WTC11 (cell line): ENCODE results near the gene CRACR2B. TPM values are rescaled to one million over a fixed set of nuclear protein-coding genes. Genes with fewer than 3 reads are reported as not detected.

Experiments used
- ATAC-seq: fragments of 200-7000 bp; cut with Tn5 transposase; 2 replicates; pipeline ENCODE4 v1.10.0; 2021; ENCODE audit warnings: mild to moderate bottlenecking, moderate library complexity
- CTCF ChIA-PET: fragments of 300-600 bp; sonication (Branson Sonifier 250); formaldehyde crosslinking; loops from one replicate; lab custom pipeline; 2021; ENCODE audit warnings: antibody characterized with exemption; lab: Charles Lee
- POLR2A ChIA-PET: fragments of 350-600 bp; sonication (Branson Sonifier 250); formaldehyde crosslinking; loops from one replicate; lab custom pipeline; 2021; ENCODE audit warnings: antibody characterized with exemption; lab: Charles Lee
- DNase-seq: peaks from one replicate; pipeline ENCODE4 v3.0.0; 2021; ENCODE audit warnings: low spot score
- H3K27ac Mint-ChIP-seq: 2 replicates; pipeline ENCODE4 v1.8.0; 2021; ENCODE audit warnings: mixed read lengths
- H3K27me3 Mint-ChIP-seq: 2 replicates; pipeline ENCODE4 v1.8.0; 2021; ENCODE audit warnings: low read depth, mild to moderate bottlenecking, moderate library complexity, mixed read lengths
- H3K36me3 Mint-ChIP-seq: 2 replicates; pipeline ENCODE4 v1.8.0; 2021; ENCODE audit warnings: mixed read lengths
- H3K4me1 Mint-ChIP-seq: 2 replicates; pipeline ENCODE4 v1.8.0; 2022; ENCODE audit warnings: mixed read lengths
- H3K4me3 Mint-ChIP-seq: 2 replicates; pipeline ENCODE4 v1.8.0; 2021; ENCODE audit warnings: mild to moderate bottlenecking, moderate library complexity, mixed read lengths
- H3K9me3 Mint-ChIP-seq: 2 replicates; pipeline ENCODE4 v1.8.0; 2021; ENCODE audit warnings: mixed read lengths
- FOXK1 ChIP-seq: sonication (generic); formaldehyde crosslinking; IDR thresholded peaks from 2 replicates; pipeline ENCODE4 v1.8.0; 2022; ENCODE audit warnings: mild to moderate bottlenecking, moderate library complexity, missing genetic modification reagents
- FOXP1 ChIP-seq: sonication (generic); formaldehyde crosslinking; IDR thresholded peaks from 2 replicates; pipeline ENCODE4 v1.8.0; 2022; ENCODE audit warnings: missing genetic modification reagents, mild to moderate bottlenecking, moderate library complexity, borderline replicate concordance
- KAT7 ChIP-seq: sonication (generic); formaldehyde crosslinking; IDR thresholded peaks from 2 replicates; pipeline ENCODE4 v1.8.1; 2023; ENCODE audit warnings: missing genetic modification reagents, mild to moderate bottlenecking, borderline replicate concordance
- RELA ChIP-seq: sonication (generic); formaldehyde crosslinking; IDR thresholded peaks from 2 replicates; pipeline ENCODE4 v1.8.1; 2022; ENCODE audit warnings: missing genetic modification reagents, mild to moderate bottlenecking, borderline replicate concordance
- RORB ChIP-seq: fragments of 250-450 bp; sonication (Bioruptor Pico); IDR thresholded peaks from 2 replicates; pipeline ENCODE4 v1.9.0; 2021; ENCODE audit warnings: mild to moderate bottlenecking
- TEAD4 ChIP-seq: sonication (generic); formaldehyde crosslinking; IDR thresholded peaks from 2 replicates; pipeline ENCODE4 v1.8.0; 2022; ENCODE audit warnings: mild to moderate bottlenecking, missing genetic modification reagents
- ZNF138 ChIP-seq: sonication (generic); formaldehyde crosslinking; conservative IDR thresholded peaks from 2 replicates; pipeline ENCODE4 v1.8.1; 2022; ENCODE audit warnings: mild to moderate bottlenecking, moderate library complexity, missing genetic modification reagents
- ZNF263 ChIP-seq: sonication (generic); formaldehyde crosslinking; IDR thresholded peaks from 2 replicates; pipeline ENCODE4 v1.8.1; 2022; ENCODE audit warnings: low read depth, mild to moderate bottlenecking, moderate library complexity, missing genetic modification reagents
- total RNA-seq: library from RNA; stranded (reverse); gene quantifications from 3 replicates; pipeline ENCODE4 v1.2.3, GENCODE V29; 2021
- TF ChIP-seq, protein P1 (sequence below): sonication (generic); formaldehyde crosslinking; IDR thresholded peaks from 2 replicates; pipeline ENCODE4 v1.8.0; 2023; ENCODE audit warnings: missing genetic modification reagents, mild to moderate bottlenecking, borderline replicate concordance
- TF ChIP-seq, protein P2 (sequence below): sonication (generic); formaldehyde crosslinking; conservative IDR thresholded peaks from 2 replicates; pipeline ENCODE4 v1.8.1; 2022; ENCODE audit warnings: mild to moderate bottlenecking, missing genetic modification reagents
- TF ChIP-seq, protein P3 (sequence below): fragments of 250-450 bp; sonication (Bioruptor Pico); IDR thresholded peaks from 2 replicates; pipeline ENCODE4 v1.9.0; 2021; ENCODE audit warnings: moderate library complexity, mild to moderate bottlenecking, inconsistent platforms, borderline replicate concordance
- TF ChIP-seq, protein P4 (sequence below): sonication (generic); formaldehyde crosslinking; IDR thresholded peaks from 2 replicates; pipeline ENCODE4 v1.8.0; 2022; ENCODE audit warnings: mild to moderate bottlenecking, missing genetic modification reagents
- TF ChIP-seq, protein P5 (sequence below): fragments of 250-450 bp; sonication (Bioruptor Pico); IDR thresholded peaks from 2 replicates; pipeline ENCODE4 v2.1.2; 2022; ENCODE audit warnings: mild to moderate bottlenecking, moderate library complexity
- TF ChIP-seq, protein P6 (sequence below): sonication (generic); formaldehyde crosslinking; IDR thresholded peaks from 2 replicates; pipeline ENCODE4 v1.8.0; 2022; ENCODE audit warnings: mild to moderate bottlenecking, missing genetic modification reagents
- TF ChIP-seq, protein P7 (sequence below): sonication (generic); formaldehyde crosslinking; IDR thresholded peaks from 2 replicates; pipeline ENCODE4 v1.8.1; 2022; ENCODE audit warnings: low read depth, missing genetic modification reagents, borderline replicate concordance

Gene CRACR2B
- total RNA-seq, 1 experiment from 2014 or later, result 46.5 TPM

DNA sequence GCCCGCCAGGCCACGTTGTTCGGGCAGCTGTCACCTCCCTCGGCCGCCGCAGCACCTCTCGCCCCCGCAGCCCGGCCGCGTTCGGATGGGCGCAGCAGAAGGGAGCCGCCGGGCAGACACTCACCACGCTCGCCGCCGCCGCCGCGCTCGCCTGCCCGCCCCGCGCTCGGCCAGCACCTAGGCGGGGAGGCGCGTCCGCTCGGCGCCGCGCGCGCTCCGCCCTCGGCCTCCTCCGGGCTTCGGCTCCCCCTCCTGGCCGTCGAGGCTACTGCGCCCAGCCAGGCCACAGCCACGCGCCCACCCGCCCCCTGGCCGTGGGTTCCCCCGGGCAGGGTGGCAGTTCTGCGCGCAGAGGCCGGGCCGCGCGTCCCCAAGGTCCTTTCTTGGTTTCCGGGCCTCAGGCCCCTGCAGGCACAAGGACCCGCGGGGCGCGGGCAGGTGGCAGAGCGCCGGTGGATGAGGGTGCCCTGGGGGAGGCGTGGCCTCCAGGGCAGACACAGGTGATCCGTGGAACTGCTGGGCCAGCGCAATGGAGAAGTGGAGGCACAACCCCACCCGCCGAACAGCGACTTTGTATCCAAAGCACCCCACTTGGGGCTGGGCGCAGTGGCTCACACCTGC is 29.5 kb upstream of the CRACR2B start, which contains the start of gene SLC25A22 (continued):
- TF ChIP-seq, protein P1, sequence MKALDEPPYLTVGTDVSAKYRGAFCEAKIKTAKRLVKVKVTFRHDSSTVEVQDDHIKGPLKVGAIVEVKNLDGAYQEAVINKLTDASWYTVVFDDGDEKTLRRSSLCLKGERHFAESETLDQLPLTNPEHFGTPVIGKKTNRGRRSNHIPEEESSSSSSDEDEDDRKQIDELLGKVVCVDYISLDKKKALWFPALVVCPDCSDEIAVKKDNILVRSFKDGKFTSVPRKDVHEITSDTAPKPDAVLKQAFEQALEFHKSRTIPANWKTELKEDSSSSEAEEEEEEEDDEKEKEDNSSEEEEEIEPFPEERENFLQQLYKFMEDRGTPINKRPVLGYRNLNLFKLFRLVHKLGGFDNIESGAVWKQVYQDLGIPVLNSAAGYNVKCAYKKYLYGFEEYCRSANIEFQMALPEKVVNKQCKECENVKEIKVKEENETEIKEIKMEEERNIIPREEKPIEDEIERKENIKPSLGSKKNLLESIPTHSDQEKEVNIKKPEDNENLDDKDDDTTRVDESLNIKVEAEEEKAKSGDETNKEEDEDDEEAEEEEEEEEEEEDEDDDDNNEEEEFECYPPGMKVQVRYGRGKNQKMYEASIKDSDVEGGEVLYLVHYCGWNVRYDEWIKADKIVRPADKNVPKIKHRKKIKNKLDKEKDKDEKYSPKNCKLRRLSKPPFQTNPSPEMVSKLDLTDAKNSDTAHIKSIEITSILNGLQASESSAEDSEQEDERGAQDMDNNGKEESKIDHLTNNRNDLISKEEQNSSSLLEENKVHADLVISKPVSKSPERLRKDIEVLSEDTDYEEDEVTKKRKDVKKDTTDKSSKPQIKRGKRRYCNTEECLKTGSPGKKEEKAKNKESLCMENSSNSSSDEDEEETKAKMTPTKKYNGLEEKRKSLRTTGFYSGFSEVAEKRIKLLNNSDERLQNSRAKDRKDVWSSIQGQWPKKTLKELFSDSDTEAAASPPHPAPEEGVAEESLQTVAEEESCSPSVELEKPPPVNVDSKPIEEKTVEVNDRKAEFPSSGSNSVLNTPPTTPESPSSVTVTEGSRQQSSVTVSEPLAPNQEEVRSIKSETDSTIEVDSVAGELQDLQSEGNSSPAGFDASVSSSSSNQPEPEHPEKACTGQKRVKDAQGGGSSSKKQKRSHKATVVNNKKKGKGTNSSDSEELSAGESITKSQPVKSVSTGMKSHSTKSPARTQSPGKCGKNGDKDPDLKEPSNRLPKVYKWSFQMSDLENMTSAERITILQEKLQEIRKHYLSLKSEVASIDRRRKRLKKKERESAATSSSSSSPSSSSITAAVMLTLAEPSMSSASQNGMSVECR (CRISPR knock-in tag), result no peak
- TF ChIP-seq, protein P2, sequence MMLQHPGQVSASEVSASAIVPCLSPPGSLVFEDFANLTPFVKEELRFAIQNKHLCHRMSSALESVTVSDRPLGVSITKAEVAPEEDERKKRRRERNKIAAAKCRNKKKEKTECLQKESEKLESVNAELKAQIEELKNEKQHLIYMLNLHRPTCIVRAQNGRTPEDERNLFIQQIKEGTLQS, result no peak
- TF ChIP-seq, protein P3, sequence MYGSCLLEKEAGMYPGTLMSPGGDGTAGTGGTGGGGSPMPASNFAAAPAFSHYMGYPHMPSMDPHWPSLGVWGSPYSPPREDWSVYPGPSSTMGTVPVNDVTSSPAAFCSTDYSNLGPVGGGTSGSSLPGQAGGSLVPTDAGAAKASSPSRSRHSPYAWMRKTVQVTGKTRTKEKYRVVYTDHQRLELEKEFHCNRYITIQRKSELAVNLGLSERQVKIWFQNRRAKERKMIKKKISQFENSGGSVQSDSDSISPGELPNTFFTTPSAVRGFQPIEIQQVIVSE (CRISPR knock-in tag), result no peak
- TF ChIP-seq, protein P4, sequence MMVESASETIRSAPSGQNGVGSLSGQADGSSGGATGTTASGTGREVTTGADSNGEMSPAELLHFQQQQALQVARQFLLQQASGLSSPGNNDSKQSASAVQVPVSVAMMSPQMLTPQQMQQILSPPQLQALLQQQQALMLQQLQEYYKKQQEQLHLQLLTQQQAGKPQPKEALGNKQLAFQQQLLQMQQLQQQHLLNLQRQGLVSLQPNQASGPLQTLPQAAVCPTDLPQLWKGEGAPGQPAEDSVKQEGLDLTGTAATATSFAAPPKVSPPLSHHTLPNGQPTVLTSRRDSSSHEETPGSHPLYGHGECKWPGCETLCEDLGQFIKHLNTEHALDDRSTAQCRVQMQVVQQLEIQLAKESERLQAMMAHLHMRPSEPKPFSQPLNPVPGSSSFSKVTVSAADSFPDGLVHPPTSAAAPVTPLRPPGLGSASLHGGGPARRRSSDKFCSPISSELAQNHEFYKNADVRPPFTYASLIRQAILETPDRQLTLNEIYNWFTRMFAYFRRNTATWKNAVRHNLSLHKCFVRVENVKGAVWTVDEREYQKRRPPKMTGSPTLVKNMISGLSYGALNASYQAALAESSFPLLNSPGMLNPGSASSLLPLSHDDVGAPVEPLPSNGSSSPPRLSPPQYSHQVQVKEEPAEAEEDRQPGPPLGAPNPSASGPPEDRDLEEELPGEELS (CRISPR knock-in tag), result no peak
- TF ChIP-seq, protein P5, sequence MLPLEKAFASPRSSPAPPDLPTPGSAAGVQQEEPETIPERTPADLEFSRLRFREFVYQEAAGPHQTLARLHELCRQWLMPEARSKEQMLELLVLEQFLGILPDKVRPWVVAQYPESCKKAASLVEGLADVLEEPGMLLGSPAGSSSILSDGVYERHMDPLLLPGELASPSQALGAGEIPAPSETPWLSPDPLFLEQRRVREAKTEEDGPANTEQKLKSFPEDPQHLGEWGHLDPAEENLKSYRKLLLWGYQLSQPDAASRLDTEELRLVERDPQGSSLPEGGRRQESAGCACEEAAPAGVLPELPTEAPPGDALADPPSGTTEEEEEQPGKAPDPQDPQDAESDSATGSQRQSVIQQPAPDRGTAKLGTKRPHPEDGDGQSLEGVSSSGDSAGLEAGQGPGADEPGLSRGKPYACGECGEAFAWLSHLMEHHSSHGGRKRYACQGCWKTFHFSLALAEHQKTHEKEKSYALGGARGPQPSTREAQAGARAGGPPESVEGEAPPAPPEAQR (CRISPR knock-in tag), result no peak
- TF ChIP-seq KAT7 (CRISPR knock-in tag), result no peak
- TF ChIP-seq RELA (CRISPR knock-in tag), result no peak
- TF ChIP-seq ZNF263 (CRISPR knock-in tag), result no peak
- no peak for TF ChIP-seq RORB (CRISPR knock-in tag)
- no peak for TF ChIP-seq TEAD4 (CRISPR knock-in tag)
- TF ChIP-seq, protein P6, sequence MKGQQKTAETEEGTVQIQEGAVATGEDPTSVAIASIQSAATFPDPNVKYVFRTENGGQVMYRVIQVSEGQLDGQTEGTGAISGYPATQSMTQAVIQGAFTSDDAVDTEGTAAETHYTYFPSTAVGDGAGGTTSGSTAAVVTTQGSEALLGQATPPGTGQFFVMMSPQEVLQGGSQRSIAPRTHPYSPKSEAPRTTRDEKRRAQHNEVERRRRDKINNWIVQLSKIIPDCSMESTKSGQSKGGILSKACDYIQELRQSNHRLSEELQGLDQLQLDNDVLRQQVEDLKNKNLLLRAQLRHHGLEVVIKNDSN (CRISPR knock-in tag), result no peak
- TF ChIP-seq ZNF138 (CRISPR knock-in tag), result no peak

DNA sequence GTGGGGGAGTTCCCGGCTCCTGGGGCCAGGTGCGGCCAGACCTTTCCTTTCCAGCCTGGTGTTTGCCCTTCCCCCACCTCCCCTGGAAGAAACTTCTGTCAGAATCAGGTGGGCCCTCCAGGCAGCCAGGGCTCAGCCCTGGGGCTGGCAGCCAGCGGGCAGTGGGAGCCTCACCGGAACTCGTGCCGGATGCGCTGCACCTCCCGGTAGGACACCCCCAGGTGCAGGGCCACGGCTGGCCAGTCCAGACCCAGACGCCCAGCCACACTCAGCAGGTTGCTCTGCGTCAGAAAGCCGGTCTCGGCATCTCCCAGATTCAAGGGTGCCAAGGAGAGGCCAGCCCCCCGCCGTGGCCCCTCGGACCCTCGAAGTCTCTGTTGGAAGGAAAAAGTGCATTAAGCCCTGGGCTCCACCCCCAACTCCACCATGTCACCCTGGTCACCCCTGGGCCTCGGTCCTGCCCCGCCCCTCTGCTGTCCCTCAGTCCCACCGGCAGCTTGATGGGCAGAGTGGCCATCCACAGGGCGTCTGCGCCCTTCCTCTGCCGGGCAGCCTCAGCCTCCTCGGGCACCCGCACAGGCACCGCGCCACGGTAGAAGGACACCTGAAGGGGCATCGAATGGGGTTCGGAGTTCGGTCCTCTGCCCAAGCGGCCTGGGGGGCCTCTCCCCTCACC is 27.9 kb upstream of the CRACR2B start:
- no peak for ATAC-seq
- no peak for DNase-seq
- no peak for TF ChIP-seq FOXP1 (CRISPR knock-in tag)
- TF ChIP-seq, protein P7, sequence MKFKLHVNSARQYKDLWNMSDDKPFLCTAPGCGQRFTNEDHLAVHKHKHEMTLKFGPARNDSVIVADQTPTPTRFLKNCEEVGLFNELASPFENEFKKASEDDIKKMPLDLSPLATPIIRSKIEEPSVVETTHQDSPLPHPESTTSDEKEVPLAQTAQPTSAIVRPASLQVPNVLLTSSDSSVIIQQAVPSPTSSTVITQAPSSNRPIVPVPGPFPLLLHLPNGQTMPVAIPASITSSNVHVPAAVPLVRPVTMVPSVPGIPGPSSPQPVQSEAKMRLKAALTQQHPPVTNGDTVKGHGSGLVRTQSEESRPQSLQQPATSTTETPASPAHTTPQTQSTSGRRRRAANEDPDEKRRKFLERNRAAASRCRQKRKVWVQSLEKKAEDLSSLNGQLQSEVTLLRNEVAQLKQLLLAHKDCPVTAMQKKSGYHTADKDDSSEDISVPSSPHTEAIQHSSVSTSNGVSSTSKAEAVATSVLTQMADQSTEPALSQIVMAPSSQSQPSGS, result no peak
- TF ChIP-seq FOXK1 (CRISPR knock-in tag), result no peak
- H3K4me1 Mint-ChIP-seq, result peaks cover 16% of the 10 kb centered on the region
- H3K4me3 Mint-ChIP-seq, result no peak overlapping the region
- CTCF ChIA-PET, result no interaction called here
- POLR2A ChIA-PET, result no interaction called here
- H3K9me3 Mint-ChIP-seq, result no peaks in the 10 kb centered on the region
- no peaks in the 10 kb centered on the region for H3K36me3 Mint-ChIP-seq
- H3K27ac Mint-ChIP-seq, result no peak overlapping the region
- no peaks in the 10 kb centered on the region for H3K27me3 Mint-ChIP-seq
